ENCODE data around the gene JAKMIP2. TPM values are rescaled to one million over a fixed set of nuclear protein-coding genes. Genes with fewer than 3 reads are reported as not detected.

JAKMIP2 gene
- total RNA-seq, 1 experiment from 2014 or later, result not detected

GRCh38 chr5:147575598-147575997 lies 206.9 kb downstream of the JAKMIP2 start:
- TF ChIP-seq SIN3A (IDR thresholded peaks at IDR 0.05; ENCODE audit: borderline replicate concordance, insufficient read depth, low read depth, low read length) (no peak), TCF7L2 (IDR thresholded peaks at IDR 0.05; ENCODE audit: low read depth, low read length) (no peak), CTCF (IDR thresholded peaks at IDR 0.05) (no peak), POLR2AphosphoS5 (IDR thresholded peaks at IDR 0.05; ENCODE audit: low read depth, low read length) (no peak)
- TF ChIP-seq, protein P1, sequence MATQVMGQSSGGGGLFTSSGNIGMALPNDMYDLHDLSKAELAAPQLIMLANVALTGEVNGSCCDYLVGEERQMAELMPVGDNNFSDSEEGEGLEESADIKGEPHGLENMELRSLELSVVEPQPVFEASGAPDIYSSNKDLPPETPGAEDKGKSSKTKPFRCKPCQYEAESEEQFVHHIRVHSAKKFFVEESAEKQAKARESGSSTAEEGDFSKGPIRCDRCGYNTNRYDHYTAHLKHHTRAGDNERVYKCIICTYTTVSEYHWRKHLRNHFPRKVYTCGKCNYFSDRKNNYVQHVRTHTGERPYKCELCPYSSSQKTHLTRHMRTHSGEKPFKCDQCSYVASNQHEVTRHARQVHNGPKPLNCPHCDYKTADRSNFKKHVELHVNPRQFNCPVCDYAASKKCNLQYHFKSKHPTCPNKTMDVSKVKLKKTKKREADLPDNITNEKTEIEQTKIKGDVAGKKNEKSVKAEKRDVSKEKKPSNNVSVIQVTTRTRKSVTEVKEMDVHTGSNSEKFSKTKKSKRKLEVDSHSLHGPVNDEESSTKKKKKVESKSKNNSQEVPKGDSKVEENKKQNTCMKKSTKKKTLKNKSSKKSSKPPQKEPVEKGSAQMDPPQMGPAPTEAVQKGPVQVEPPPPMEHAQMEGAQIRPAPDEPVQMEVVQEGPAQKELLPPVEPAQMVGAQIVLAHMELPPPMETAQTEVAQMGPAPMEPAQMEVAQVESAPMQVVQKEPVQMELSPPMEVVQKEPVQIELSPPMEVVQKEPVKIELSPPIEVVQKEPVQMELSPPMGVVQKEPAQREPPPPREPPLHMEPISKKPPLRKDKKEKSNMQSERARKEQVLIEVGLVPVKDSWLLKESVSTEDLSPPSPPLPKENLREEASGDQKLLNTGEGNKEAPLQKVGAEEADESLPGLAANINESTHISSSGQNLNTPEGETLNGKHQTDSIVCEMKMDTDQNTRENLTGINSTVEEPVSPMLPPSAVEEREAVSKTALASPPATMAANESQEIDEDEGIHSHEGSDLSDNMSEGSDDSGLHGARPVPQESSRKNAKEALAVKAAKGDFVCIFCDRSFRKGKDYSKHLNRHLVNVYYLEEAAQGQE (IDR thresholded peaks at IDR 0.05; ENCODE audit: insufficient read depth in 1 of 2, low read depth in 2 of 2, low read length in 1 of 2), result no peak
- in situ Hi-C loops (cut with HindIII; ENCODE audit: low pct_unique_long_range_greater_than_20kb, low sequenced_read_pairs), result no loop called here
- Histone ChIP-seq H3K4me3 (ENCODE audit: low read depth in 2 of 2, low read length in 2 of 2) (no peak overlapping the region), H3K4me1 (ENCODE audit: control insufficient read depth, insufficient read depth, low read length) (no peaks in the 10 kb centered on the region), H3K9me3 (ENCODE audit: control insufficient read depth, insufficient read depth, low read depth, low read length) (no peaks in the 10 kb centered on the region), H3K27me3 (ENCODE audit: control insufficient read depth, insufficient read depth, low read length) (no peaks in the 10 kb centered on the region), H3K27ac (ENCODE audit: low read length) (no peak overlapping the region), H3K36me3 (ENCODE audit: control insufficient read depth, insufficient read depth, low read length) (no peaks in the 10 kb centered on the region)
- POLR2A ChIA-PET, result no interaction called here
- BruUV-seq (replicated peaks), result no TSS peak
- DNase-seq (ENCODE audit: low read depth, low spot score) (no peak), ATAC-seq (no peak)
- intact Hi-C loops (cut with micrococcal nuclease; ENCODE audit: unreplicated experiment), result loop anchor here (5.0 to 10.0 kb wide), 2 partner anchors 63 to 1041 kb away; partner anchors contain the start of gene DPYSL3
- CTCF ChIA-PET, result interaction anchor here (0.5 kb wide), 1 partner anchor 10 kb away, joined by 4 read pairs; no protein-coding TSS in a partner anchor

DNA sequence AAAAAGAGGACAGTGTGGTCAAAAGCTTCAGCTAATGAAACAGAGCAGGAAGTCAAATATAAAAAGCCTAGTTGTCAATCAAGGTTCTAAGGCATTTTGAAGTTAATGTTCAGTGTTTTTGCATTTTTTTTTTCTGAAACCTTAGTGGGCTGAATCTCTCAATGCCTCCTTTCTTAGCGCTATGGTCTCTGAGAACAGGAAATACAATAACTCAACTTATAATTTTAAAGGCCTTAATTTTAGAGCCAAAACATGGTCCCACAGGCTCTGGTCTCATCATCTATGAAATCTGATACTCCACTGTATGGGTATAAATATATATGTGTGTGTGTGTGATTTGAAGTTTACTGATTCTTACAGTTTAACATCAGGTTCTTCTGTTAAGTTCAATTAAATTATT lies 209.3 kb downstream of the JAKMIP2 start:
- no TSS peak for BruUV-seq (replicated peaks)
- Histone ChIP-seq H3K27ac (ENCODE audit: low read length) (no peak overlapping the region), H3K4me3 (ENCODE audit: low read depth in 2 of 2, low read length in 2 of 2) (no peak overlapping the region), H3K4me1 (ENCODE audit: control insufficient read depth, insufficient read depth, low read length) (no peaks in the 10 kb centered on the region), H3K27me3 (ENCODE audit: control insufficient read depth, insufficient read depth, low read length) (no peaks in the 10 kb centered on the region), H3K36me3 (ENCODE audit: control insufficient read depth, insufficient read depth, low read length) (no peaks in the 10 kb centered on the region), H3K9me3 (ENCODE audit: control insufficient read depth, insufficient read depth, low read depth, low read length) (no peaks in the 10 kb centered on the region)
- ChIA-PET POLR2A (no interaction called here), CTCF (interaction anchor here (0.7 kb wide), 1 partner anchor 99 kb away, joined by 3 read pairs; no protein-coding TSS in a partner anchor)
- DNase-seq (ENCODE audit: low read depth, low spot score), result no peak
- in situ Hi-C loops (cut with HindIII; ENCODE audit: low pct_unique_long_range_greater_than_20kb, low sequenced_read_pairs), result no loop called here
- no peak for TF ChIP-seq TCF7L2 (IDR thresholded peaks at IDR 0.05; ENCODE audit: low read depth, low read length)
- TF ChIP-seq, protein P1 (IDR thresholded peaks at IDR 0.05; ENCODE audit: insufficient read depth in 1 of 2, low read depth in 2 of 2, low read length in 1 of 2), result no peak
- TF ChIP-seq SIN3A (IDR thresholded peaks at IDR 0.05; ENCODE audit: borderline replicate concordance, insufficient read depth, low read depth, low read length), result no peak
- ATAC-seq, result no peak
- intact Hi-C loops (cut with micrococcal nuclease; ENCODE audit: unreplicated experiment), result loop anchor here (10.0 kb wide), 1 partner anchor 1038 kb away; no protein-coding TSS in a partner anchor

All from Panc1 (cell line).